GM12875 (cell line): ENCODE measurements around the gene CASZ1.

Experiments
- H3K4me3 ChIP-seq: one replicate; pipeline ENCODE4 v1.5.1; 2011; ENCODE audit warnings: low read depth, low read length, control low read depth
- TF ChIP-seq, protein P1 (sequence below): IDR thresholded peaks from 2 replicates; pipeline ENCODE4 v1.5.1; 2011; ENCODE audit warnings: low read depth, mild to moderate bottlenecking, control low read depth, inconsistent platforms, low read length, moderate library complexity, borderline replicate concordance; ENCODE audit not compliant: insufficient read depth

Gene CASZ1

DNA sequence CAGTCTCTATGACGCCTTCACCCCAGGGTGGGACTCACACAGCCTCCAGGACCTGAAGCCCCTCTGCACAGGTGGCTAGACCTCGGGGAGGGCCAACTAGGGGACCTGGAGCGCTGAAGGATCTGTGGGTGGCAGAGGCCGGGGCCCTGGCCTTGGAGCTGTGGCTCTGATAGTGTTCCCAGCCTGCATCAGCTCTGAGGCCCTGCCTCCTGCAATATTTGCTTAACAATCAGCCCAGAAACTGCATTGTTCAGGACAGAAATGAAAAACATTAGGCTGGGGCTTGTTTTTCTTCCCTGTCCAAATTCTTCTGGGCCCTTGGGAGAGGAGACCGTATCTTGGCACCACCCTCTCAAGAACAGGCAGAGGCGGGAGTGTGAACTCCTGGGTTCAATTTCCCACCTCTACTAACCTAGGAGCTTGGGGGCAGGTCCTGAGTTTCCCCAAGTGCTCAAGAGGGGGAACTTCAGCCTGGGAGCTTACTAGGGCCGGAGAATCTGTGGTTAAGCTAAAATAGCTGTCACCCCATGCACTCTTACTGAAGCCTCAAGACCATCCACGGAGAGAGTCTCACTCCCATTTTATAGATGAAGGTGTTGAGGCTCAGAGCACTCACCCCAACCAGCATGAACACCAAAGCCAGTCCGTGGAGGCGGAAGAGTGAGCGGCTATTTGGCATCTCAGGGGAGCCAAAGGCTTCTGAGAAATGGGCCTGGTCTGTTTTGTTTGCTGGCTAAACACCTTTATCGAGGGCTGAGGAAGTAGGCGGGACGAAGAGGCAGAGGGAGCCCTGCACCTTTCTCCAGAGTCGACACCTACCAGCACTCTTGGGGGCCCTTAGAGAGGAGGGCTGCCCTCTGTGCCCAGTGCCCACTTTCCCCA lies 18.8 kb upstream of the CASZ1 start:
- TF ChIP-seq, protein P1, sequence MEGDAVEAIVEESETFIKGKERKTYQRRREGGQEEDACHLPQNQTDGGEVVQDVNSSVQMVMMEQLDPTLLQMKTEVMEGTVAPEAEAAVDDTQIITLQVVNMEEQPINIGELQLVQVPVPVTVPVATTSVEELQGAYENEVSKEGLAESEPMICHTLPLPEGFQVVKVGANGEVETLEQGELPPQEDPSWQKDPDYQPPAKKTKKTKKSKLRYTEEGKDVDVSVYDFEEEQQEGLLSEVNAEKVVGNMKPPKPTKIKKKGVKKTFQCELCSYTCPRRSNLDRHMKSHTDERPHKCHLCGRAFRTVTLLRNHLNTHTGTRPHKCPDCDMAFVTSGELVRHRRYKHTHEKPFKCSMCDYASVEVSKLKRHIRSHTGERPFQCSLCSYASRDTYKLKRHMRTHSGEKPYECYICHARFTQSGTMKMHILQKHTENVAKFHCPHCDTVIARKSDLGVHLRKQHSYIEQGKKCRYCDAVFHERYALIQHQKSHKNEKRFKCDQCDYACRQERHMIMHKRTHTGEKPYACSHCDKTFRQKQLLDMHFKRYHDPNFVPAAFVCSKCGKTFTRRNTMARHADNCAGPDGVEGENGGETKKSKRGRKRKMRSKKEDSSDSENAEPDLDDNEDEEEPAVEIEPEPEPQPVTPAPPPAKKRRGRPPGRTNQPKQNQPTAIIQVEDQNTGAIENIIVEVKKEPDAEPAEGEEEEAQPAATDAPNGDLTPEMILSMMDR, result no peak
- H3K4me3 ChIP-seq, result no peak overlapping the region

DNA sequence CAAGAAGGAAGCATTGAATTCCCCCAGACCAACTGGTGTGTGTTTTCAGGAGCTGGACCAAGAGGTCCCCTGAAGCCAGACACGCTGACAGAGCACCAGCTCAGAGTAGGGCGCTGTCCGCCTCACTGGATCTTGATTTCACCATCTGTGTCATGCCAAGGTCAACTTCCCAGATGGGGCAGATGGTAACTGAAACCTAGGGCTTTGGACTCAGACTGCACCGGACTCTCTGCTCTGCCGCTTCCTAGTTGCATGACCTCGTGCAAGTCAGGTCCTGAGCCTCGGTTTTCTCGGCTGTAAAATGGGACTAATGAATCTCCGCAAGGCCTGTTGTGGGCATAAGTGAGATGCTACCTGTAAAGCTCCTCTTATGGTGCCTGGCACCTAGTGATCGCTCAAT lies 17.9 kb upstream of the CASZ1 start:
- TF ChIP-seq, protein P1, result no peak
- H3K4me3 ChIP-seq, result no peak overlapping the region

DNA sequence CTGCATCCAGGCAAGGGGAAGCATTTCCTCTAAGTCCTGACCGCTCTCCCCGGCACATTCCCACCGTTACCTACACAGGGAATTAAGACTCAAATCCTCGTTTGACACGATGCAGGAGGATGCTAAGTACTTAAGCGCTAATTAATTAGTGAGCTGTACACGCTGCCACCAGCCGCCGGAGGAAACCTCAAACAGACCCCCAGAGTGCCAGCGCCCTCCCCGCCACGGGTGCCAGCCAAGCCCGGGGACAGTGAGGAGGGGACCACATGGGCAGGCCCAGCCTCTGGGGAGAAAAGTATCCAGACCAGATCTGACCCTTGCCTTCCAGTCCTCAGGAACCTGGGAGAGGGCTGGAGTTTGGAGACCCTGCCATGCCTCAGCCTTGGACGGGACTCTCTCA lies 17.4 kb upstream of the CASZ1 start:
- TF ChIP-seq, protein P1, result no peak

DNA sequence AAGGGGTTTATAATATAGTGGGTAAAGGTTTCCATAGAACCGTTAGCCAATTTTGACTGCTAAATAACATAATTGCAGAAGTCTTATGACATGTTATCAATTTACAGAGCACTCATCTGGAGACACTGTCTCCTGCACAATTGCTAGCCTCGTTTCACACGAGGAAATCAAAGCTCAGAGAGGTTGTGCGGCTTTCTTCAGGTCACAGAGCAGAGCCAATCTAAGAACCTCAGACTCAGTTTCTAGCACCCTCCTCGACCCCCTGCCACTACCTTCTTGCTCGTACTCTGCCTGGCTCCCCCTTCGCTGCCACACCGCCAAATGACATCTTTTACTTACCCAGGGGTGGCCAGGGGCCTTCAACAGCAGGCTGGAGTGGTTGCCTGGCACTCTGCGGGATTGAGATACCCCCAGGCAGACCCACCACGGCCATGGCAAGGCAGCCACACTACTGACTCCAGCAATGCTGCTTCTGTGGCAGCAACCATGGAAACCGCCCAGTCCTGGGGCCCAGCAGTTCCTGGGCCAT lies 16.0 kb upstream of the CASZ1 start:
- no peak overlapping the region for H3K4me3 ChIP-seq
- TF ChIP-seq, protein P1, result no peak

More for the DNA sequence above, 17.4 kb upstream of the CASZ1 start:
- H3K4me3 ChIP-seq, result no peak overlapping the region

DNA sequence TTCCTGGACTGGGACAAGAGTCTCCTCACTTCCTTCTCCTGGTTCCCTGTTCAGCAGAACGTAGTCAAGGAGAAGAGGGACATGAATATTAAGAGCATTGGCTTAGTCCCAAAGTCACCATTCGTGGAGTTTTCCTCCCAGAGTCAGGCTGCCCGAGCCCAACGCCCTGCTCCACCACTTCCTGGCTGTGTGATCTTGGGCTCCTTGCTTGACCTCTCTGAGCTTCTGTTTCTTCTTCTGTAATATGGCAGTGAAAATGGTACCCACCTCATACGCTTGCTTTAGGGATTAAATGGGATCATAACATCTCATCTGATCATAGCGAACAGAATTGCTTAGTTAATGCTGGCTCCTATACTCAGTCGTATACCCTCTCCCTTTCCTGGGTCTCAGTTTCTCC lies 12.0 kb upstream of the CASZ1 start:
- H3K4me3 ChIP-seq, result no peak overlapping the region
- TF ChIP-seq, protein P1, result no peak

DNA sequence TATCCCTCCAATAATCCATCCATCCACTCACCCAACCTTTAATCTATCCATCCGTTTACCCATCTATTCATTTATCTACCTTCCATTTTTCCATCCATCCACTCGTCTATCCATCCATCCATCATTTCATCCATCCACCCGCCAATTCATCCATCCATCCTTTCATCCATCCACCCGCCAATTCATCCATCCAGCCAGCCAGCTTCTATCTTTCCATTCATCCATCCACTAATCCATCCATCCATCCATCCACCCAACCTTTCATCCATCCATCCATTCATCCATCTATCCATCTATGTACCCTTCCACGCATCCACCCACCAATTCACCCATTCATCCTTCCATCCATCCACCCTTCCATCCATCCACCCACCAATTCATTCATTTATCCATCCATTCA lies 10.5 kb upstream of the CASZ1 start:
- TF ChIP-seq, protein P1, result no peak
- H3K4me3 ChIP-seq, result no peak overlapping the region
